ENCODE data around the gene IMMP2L. TPM values are rescaled to one million over a fixed set of nuclear protein-coding genes. Genes with fewer than 3 reads are reported as not detected.

IMMP2L gene
- total RNA-seq, 1 experiment from 2014 or later, result 8.6 TPM

DNA sequence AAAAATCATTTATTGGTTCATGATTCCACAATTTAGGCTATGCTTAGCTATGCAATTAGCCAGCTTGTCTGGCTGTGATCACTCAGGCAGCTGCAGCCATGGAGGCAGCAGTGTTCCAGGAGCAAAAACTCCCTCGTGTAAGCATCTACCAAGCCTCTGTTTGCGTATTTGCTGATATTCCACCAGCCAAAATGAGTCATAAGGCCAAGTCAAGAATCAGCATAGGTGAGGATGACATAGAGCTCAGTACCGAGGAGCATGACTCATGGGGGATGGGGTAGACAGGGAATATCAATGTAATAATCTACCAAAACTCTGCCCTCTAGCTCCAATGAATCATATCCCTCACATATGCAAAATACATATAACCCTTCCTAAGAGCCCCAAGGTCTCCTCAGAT is 63.3 kb downstream of the IMMP2L start:
- intact Hi-C loops (cut with micrococcal nuclease), result loop anchor here (1.0 to 5.0 kb wide), 5 partner anchors 10 to 153 kb away; partner anchors contain the start of gene IMMP2L
- H4K20me1 ChIP-seq (ENCODE audit: low read length), result no peaks in the 10 kb centered on the region
- ATAC-seq (peak; percentile 91), DNase-seq (peak; percentile 98)
- POLR2A ChIA-PET (ENCODE audit: unreplicated experiment), result interaction anchor here (0.6 to 1.2 kb wide), 7 partner anchors 11 to 631 kb away, joined by 3 to 10 read pairs (median 4); partner anchors contain the start of gene IMMP2L
- H3K9ac ChIP-seq (ENCODE audit: low read length), result peak overlapping the region; percentile 94
- H3K9me3 ChIP-seq (ENCODE audit: low read length), result no peaks in the 10 kb centered on the region
- H3K79me2 ChIP-seq (ENCODE audit: low read length), result 0 out of 2 replicates have a peak, but pooled peaks cover 9% of the 10 kb centered on the region
- peak overlapping the region; percentile 98 for H3K27ac ChIP-seq (ENCODE audit: low read length)
- CTCF ChIA-PET, result interaction anchor here (0.5 to 1.9 kb wide), 9 partner anchors 11 to 405 kb away, joined by 3 to 12 read pairs (median 3); partner anchors contain the start of gene IMMP2L
- no TSS peak for BruUV-seq (replicated peaks)
- peaks cover 26% of the 10 kb centered on the region for H3K4me1 ChIP-seq (ENCODE audit: insufficient read depth, low read length)
- peak overlapping the region; percentile 8; the same call in 1 of the 2 replicates for H3K4me3 ChIP-seq (ENCODE audit: low read length)
- peak overlapping the region; percentile 63 for H3K4me2 ChIP-seq (ENCODE audit: low read length)
- H3F3A ChIP-seq (ENCODE audit: low read length, unreplicated experiment), result peaks cover 8% of the 10 kb centered on the region
- H3K9me2 ChIP-seq (replicated peaks; ENCODE audit: low read length), result no peaks in the 10 kb centered on the region
- TF ChIP-seq EZH2 (IDR thresholded peaks at IDR 0.05; ENCODE audit: low read length, unreplicated experiment) (no peak), EZH2phosphoT487 (IDR thresholded peaks at IDR 0.05; ENCODE audit: borderline replicate concordance, low read length) (no peak)
- TF ChIP-seq, protein P1, sequence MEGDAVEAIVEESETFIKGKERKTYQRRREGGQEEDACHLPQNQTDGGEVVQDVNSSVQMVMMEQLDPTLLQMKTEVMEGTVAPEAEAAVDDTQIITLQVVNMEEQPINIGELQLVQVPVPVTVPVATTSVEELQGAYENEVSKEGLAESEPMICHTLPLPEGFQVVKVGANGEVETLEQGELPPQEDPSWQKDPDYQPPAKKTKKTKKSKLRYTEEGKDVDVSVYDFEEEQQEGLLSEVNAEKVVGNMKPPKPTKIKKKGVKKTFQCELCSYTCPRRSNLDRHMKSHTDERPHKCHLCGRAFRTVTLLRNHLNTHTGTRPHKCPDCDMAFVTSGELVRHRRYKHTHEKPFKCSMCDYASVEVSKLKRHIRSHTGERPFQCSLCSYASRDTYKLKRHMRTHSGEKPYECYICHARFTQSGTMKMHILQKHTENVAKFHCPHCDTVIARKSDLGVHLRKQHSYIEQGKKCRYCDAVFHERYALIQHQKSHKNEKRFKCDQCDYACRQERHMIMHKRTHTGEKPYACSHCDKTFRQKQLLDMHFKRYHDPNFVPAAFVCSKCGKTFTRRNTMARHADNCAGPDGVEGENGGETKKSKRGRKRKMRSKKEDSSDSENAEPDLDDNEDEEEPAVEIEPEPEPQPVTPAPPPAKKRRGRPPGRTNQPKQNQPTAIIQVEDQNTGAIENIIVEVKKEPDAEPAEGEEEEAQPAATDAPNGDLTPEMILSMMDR (conservative IDR thresholded peaks at IDR 0.05; ENCODE audit: low read depth, low read length), result no peak
- H3K27me3 ChIP-seq (ENCODE audit: low read length), result no peaks in the 10 kb centered on the region
- H3K36me3 ChIP-seq (ENCODE audit: low read depth, low read length), result no peaks in the 10 kb centered on the region
- H2AFZ ChIP-seq (ENCODE audit: low read length), result no peak overlapping the region

GRCh38 chr7:111498391-111499007 is 63.8 kb downstream of the IMMP2L start:
- DNase-seq, result peak; percentile 53
- no peaks in the 10 kb centered on the region for H3K27me3 ChIP-seq (ENCODE audit: low read length)
- peaks cover 26% of the 10 kb centered on the region for H3K4me1 ChIP-seq (ENCODE audit: insufficient read depth, low read length)
- TF ChIP-seq, protein P1 (conservative IDR thresholded peaks at IDR 0.05; ENCODE audit: low read depth, low read length), result no peak
- TF ChIP-seq EZH2 (IDR thresholded peaks at IDR 0.05; ENCODE audit: low read length, unreplicated experiment) (no peak), EZH2phosphoT487 (IDR thresholded peaks at IDR 0.05; ENCODE audit: borderline replicate concordance, low read length) (no peak)
- H3K9me2 ChIP-seq (replicated peaks; ENCODE audit: low read length), result no peaks in the 10 kb centered on the region
- H3K79me2 ChIP-seq (ENCODE audit: low read length), result 0 out of 2 replicates have a peak, but pooled peaks cover 9% of the 10 kb centered on the region
- H3K9ac ChIP-seq (ENCODE audit: low read length), result peak overlapping the region; percentile 94
- intact Hi-C loops (cut with micrococcal nuclease), result loop anchor here (1.0 to 5.0 kb wide), 5 partner anchors 11 to 154 kb away; partner anchors contain the start of gene IMMP2L
- no peaks in the 10 kb centered on the region for H4K20me1 ChIP-seq (ENCODE audit: low read length)
- peak overlapping the region; percentile 63 for H3K4me2 ChIP-seq (ENCODE audit: low read length)
- POLR2A ChIA-PET (ENCODE audit: unreplicated experiment), result interaction anchor here (0.6 to 1.2 kb wide), 5 partner anchors 11 to 630 kb away, joined by 3 to 10 read pairs (median 4); partner anchors contain the start of gene IMMP2L
- CTCF ChIA-PET, result interaction anchor here (0.5 to 1.9 kb wide), 6 partner anchors 12 to 404 kb away, joined by 3 to 12 read pairs (median 4); partner anchors contain the start of gene IMMP2L
- H3K9me3 ChIP-seq (ENCODE audit: low read length), result no peaks in the 10 kb centered on the region
- H2AFZ ChIP-seq (ENCODE audit: low read length), result no peak overlapping the region
- H3F3A ChIP-seq (ENCODE audit: low read length, unreplicated experiment), result peaks cover 8% of the 10 kb centered on the region
- peak; percentile 48 for ATAC-seq
- H3K4me3 ChIP-seq (ENCODE audit: low read length), result peak overlapping the region; percentile 8; the same call in 1 of the 2 replicates
- BruUV-seq (replicated peaks), result TSS peak; percentile 83
- peak overlapping the region; percentile 98 for H3K27ac ChIP-seq (ENCODE audit: low read length)
- no peaks in the 10 kb centered on the region for H3K36me3 ChIP-seq (ENCODE audit: low read depth, low read length)
